Fibroblast of gingiva (primary cell): Measurements from ENCODE around the gene GAB2.

Source experiments
- DNase-seq: peaks from one replicate; pipeline ENCODE4 v3.0.0-alpha.2; 2011; ENCODE audit warnings: low read depth

Gene GAB2

DNA sequence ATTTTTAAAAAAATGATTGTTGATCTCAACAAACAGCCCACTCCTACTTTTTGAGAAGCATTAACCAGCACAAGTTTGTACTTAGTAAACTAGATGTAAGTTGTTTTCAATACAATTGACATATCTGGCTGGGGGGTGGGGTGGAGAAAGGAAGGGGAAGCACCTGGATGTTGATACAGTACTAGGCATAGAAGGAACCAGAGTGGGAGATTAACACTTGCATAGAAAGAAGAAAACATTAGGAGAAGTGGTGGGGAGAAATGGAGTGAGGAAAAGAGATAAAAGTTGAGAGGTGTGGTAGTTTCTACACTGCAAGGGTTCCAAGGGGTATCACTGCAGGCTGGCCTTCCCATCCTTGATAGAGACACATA is 10.6 kb upstream of the GAB2 start:
- DNase-seq = no peak

DNA sequence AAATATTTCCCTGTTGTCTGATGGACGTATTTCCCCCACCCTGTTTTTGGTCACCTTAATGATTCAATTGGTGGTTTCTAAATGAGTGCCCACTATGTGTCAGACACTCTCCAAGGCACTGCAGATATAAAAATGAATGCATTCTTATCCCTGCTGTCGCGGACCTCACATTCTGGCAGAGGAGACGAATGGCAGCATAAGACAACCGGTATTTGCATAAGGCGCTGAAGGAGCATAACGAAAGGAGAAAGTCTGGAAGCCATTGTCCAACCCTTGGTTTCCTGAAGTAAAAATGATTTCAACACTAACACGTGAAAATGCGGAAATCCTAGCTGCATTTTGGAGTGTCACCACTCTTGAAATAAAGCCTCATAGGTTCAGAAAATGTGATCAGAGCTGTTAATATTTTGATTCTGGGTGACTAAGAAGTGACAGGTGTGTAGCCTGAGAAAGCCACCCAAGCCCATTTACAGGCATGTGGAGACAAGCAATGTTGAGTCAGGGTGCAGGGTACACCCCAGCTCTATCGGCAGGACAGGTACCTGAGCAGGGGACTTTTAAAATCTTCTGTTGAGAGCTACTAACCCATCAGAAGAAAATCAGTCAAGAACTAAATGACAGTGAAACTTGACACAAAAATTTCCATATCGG is 10.1 kb upstream of the GAB2 start:
- no peak for DNase-seq

GRCh38 chr11:78426845-78427244 is 9.2 kb upstream of the GAB2 start:
- no peak for DNase-seq

DNA sequence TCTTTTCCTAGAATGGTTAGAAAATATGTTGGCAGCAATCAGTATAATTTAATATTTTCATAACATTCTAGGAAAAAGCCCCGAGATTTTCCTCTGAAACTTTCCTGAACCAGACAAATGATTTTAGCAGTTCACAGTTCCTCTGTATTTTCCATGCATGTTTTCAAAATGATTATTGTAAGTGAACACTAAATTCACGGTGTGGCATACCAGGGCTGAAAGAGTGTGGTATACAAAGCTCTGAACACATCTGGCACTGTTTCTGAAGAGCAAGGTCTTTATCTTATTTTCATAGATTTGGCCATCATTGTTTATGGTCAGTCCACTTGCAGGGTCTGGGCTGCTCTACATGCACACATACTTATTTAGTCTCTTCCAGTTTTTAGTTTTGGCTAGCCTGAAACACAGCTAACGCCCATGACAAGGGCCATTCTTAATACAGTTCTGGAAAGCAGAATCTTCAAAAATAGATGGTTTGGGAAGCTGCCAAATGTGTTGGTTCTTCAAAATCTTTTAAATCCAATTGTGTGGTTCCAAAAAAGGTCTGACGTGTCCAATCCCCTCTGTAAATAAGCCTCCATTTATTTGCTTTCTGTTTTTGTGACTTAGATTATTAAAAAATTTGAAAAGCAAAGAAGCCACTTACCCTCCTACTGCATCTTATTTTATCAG is 7.9 kb upstream of the GAB2 start:
- no peak for DNase-seq

- DNase-seq = peak; percentile 80
These were observed 7.0 kb upstream of the GAB2 start for GRCh38 chr11:78424334-78425270.

GRCh38 chr11:78423241-78423640 is 5.6 kb upstream of the GAB2 start:
- DNase-seq = no peak

DNA sequence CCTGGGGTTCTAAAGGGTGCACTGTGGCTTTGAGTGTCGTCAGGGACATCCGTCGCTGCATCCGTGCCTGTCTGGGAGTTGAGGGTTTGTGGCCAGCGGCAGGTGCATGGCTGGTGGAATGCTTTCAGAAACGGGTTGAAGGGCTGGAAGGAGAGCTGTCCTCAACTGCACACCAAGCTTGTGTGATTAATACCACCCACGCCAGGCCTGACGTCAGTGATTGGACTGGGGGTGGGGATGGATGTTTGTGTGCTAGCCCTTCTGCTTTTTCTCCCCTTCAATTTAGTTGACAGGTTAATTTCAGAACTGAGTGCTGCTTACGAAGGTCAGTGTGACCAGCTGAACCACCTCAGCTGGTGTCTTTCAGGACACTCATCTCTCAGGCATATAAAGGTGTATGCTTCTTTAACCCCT is 3.2 kb upstream of the GAB2 start:
- DNase-seq = no peak

DNA sequence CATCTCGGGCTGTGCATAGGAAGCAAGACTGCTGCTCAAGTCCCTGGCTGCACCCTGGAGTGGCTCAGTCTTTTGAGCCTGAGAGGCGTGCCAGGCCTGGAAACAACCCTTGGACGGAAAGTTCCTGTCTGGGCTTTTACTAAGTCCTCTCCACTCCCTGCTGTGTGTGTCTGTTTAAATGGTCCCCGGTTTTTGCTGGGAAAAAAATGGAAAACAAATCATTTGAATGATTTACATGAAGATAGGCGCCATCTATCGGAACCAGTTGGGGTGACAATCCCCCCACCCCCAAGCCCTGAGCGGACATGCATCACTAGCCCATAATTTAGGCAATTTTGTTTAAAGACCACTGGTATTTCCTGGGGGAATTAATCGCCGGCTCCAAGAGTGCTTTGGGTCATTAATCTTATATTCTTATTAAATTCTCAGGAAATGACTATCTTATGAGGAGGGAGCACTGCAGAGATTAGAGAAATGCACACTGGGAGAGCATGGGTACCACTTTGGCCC is 2.7 kb upstream of the GAB2 start:
- DNase-seq = peak; percentile 82

- peak; percentile 97 for DNase-seq
These were observed 1.7 kb upstream of the GAB2 start for GRCh38 chr11:78419327-78419726.

DNA sequence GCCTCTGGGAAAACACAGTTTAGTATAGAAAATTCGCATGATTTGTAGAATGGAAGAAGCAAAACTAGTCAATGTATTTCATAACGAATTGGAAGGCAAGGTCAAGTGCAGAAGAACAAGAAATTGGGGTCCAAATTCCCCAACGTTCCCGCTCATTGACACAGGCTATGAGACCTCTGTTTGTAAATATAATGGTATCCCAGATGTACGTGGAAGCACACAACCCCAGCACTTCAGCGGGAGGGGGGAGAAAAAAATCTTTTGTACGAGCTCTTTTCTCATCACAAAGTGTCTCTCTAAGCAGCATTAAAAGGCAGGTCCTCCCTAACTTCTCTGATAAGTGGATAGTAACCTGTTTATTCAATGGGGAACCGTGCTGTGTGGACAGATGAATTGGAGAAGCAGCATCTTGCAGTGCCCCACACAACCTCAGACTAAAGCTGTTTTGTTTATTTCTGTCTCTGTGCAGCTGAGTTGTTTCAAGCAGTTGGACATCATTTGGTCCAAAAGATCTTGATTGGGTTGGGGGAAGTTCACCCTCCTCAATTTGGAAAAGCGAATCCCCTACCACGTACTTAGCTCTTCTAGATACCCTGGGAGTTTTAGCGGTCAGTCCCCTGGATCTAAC is 1.1 kb upstream of the GAB2 start:
- no peak for DNase-seq

GRCh38 chr11:78417888-78418583 is 416 bp upstream of the GAB2 start:
- DNase-seq = peak; percentile 74

- DNase-seq = peak; percentile 70
These were observed 1.1 kb downstream of the GAB2 start for GRCh38 chr11:78416285-78417174.

DNA sequence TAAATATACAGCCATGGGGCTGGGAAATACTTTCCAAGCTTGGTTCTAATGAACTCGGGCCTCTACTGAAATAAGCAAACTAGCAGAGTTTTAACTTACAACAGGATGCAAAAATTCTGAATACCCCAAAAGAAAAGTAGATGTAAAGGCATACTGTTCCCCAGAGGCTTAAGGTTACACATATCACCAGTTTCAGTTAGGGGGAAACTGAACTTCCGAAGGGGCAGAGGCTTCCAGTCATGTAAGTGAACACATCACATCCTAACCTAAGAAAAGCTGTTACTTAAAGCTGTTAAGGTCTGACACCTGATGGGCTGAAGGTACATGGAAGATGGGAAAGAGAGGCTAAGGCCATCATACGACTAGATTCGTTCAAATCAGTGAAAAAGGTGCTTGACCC is 2.3 kb downstream of the GAB2 start:
- DNase-seq = no peak

- peak; percentile 8 for DNase-seq
These were observed 3.1 kb downstream of the GAB2 start for GRCh38 chr11:78414321-78415051.

GRCh38 chr11:78408619-78409018 is 9.0 kb downstream of the GAB2 start:
- no peak for DNase-seq

DNA sequence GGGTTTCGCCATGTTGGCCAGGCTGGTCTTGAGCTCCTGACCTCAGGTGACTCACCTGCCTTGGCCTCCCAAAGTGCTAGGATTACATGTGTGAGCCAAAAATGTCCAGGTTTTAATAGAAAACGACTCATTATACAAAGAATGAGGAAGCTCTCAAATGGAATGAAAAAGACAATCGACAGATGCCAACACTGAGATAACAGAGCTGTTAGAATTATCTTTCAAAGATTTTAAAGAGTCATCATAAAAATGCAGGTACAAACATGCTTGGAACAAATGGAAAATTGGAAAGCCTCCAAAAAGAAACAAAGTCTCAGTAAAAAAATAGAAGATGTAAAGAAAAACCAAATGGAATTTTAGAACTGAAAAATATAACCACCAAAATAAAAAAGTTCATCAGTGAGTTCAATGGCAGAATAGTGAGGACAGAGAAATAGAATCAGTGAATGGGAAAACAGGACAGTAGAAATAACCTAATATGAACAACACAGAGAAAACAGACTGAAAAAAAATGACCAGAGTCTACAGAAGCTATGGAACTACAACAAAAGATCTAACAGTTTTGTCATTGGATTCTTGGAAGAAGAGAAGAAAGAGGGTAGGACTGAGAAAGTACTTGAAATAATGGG is 10.9 kb downstream of the GAB2 start:
- no peak for DNase-seq

DNA sequence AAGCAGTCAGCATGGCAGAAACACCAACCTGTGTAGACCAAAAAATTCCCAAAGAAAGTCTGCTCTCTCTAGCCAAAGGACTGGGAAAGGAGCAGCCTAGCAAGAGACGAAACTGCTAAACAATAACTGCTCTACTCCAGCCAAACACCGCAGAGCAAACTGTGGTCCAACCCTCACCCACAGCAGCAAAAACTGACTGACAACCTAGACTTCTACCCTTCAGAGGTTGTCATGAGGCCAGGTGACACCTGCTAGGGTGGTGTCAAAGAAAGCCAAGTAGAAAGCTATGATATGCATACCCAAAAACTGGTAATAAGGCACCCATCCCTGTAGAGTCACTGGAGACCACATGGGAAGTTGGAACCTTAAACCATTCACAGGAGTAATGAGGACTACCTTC is 11.8 kb downstream of the GAB2 start:
- no peak for DNase-seq

DNA sequence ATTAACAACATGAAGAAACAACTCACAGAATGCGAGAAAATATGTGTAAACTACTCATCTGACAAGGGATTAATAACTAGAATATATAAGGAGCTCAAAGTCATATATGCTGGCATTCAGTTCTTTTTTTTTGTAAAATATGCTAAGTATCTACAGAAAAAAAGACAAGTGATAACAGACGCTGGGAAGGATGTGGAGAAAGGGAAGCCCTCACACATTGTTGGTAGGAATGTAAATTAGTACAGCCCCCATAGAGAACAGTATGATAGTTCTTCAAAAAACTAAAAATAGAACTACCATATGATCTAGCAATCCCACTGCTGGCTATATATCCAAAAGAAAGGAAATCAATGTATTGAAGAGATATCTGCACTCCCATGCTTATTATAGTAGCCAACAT is 13.8 kb downstream of the GAB2 start:
- no peak for DNase-seq

DNA sequence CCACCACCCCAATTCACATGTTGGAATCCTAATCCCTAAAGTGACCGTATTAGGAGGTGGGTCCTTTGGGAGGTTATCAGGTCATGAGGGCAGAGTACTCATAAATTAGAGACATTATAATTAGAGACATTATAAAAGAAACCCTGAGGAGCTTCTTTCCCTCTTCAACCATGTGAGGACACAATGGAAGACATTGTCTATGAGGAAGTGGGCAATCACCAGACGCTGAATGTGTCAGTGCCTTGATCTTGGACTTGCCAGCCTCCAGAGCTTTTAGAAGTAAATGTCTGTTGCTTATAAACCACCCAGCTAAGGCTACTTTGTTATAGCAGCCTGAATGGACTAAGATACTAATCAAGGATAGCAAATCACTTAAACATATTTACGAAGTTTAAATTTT is 14.8 kb downstream of the GAB2 start:
- DNase-seq = no peak
